HepG2 (cell line): Measurements from ENCODE around the gene NDUFAF8. TPM values are rescaled to one million over a fixed set of nuclear protein-coding genes. Genes with fewer than 3 reads are reported as not detected.
A peak's percentile ranks its signal among the peaks of the same experiment; 100 is the strongest.

Experiments used
- ARNTL ChIP-seq: sonication (generic); formaldehyde crosslinking; IDR thresholded peaks from 2 replicates; pipeline ENCODE4 v1.4.0; 2020; ENCODE audit warnings: mild to moderate bottlenecking, missing genetic modification reagents
- BHLHE40 ChIP-seq: IDR thresholded peaks from 2 replicates; pipeline ENCODE4 v1.6.1; 2011; ENCODE audit warnings: low read length, improper control_type of control experiment
- DR1 ChIP-seq: sonication (generic); formaldehyde crosslinking; IDR thresholded peaks from 2 replicates; pipeline ENCODE4 v1.8.0; 2021; ENCODE audit warnings: mild to moderate bottlenecking, missing genetic modification reagents, inconsistent platforms
- EP300 ChIP-seq, 3 experiments: sonication (generic) in 1 of 3; formaldehyde crosslinking in 1 of 3; IDR thresholded peaks; 2 replicates each; pipeline versions ENCODE4 v1.5.1 to v1.6.1; 2011 to 2020; ENCODE audit warnings: low read depth in 2 of 3, low read length in 2 of 3, borderline replicate concordance in 1 of 3, improper control_type of control experiment in 1 of 3, mild to moderate bottlenecking in 1 of 3, missing genetic modification reagents in 1 of 3, moderate library complexity in 1 of 3
- ESRRA ChIP-seq: sonication (generic); formaldehyde crosslinking; IDR thresholded peaks from 2 replicates; pipeline ENCODE4 v1.5.1; 2020; ENCODE audit warnings: mild to moderate bottlenecking, low read depth, missing genetic modification reagents
- FIP1L1 ChIP-seq: fragments of 200-400 bp; formaldehyde crosslinking; IDR thresholded peaks from 2 replicates; pipeline ENCODE4 v1.6.1; 2018; ENCODE audit warnings: low read depth, mild to moderate bottlenecking, low read length, moderate library complexity, borderline replicate concordance; ENCODE audit not compliant: insufficient read depth
- FOXK1 ChIP-seq: sonication (generic); formaldehyde crosslinking; IDR thresholded peaks from 2 replicates; pipeline ENCODE4 v1.4.0; 2020; ENCODE audit warnings: low read depth, missing genetic modification reagents, borderline replicate concordance
- GPBP1L1 ChIP-seq: sonication (generic); formaldehyde crosslinking; IDR thresholded peaks from 2 replicates; pipeline ENCODE4 v1.5.0; 2020; ENCODE audit warnings: mild to moderate bottlenecking, missing genetic modification reagents
- SP140L ChIP-seq: sonication (generic); formaldehyde crosslinking; IDR thresholded peaks from 2 replicates; pipeline ENCODE4 v1.4.0; 2020; ENCODE audit warnings: missing genetic modification reagents, borderline replicate concordance
- THRA ChIP-seq: sonication (generic); formaldehyde crosslinking; IDR thresholded peaks from 2 replicates; pipeline ENCODE4 v1.4.0; 2020; ENCODE audit warnings: missing genetic modification reagents, borderline replicate concordance
- ZBTB8A ChIP-seq: sonication (generic); formaldehyde crosslinking; IDR thresholded peaks from 2 replicates; pipeline ENCODE4 v1.4.0; 2020; ENCODE audit warnings: mild to moderate bottlenecking, low read depth, missing genetic modification reagents, borderline replicate concordance
- ZNF12 ChIP-seq: sonication (generic); formaldehyde crosslinking; IDR thresholded peaks from 2 replicates; pipeline ENCODE4 v1.5.0; 2020; ENCODE audit warnings: missing genetic modification reagents
- ZNF17 ChIP-seq: sonication (generic); formaldehyde crosslinking; IDR thresholded peaks from 2 replicates; pipeline ENCODE4 v1.5.0; 2020; ENCODE audit warnings: mild to moderate bottlenecking, missing genetic modification reagents
- ZNF350 ChIP-seq: sonication (generic); formaldehyde crosslinking; IDR thresholded peaks from 2 replicates; pipeline ENCODE4 v1.4.0; 2020; ENCODE audit warnings: mild to moderate bottlenecking, low read depth, missing genetic modification reagents, borderline replicate concordance
- ZNF547 ChIP-seq: sonication (generic); formaldehyde crosslinking; IDR thresholded peaks from 2 replicates; pipeline ENCODE4 v1.5.1; 2020; ENCODE audit warnings: mild to moderate bottlenecking, missing genetic modification reagents
- ZNF572 ChIP-seq: sonication (generic); formaldehyde crosslinking; IDR thresholded peaks from 2 replicates; pipeline ENCODE4 v1.5.1; 2020; ENCODE audit warnings: mild to moderate bottlenecking, missing genetic modification reagents
- ZNF709 ChIP-seq: sonication (generic); formaldehyde crosslinking; IDR thresholded peaks from 2 replicates; pipeline ENCODE4 v1.5.0; 2020; ENCODE audit warnings: mild to moderate bottlenecking, missing genetic modification reagents
- ZNF777 ChIP-seq: sonication (generic); formaldehyde crosslinking; IDR thresholded peaks from 2 replicates; pipeline ENCODE4 v1.4.0; 2020; ENCODE audit warnings: missing genetic modification reagents
- polyA plus RNA-seq, 8 experiments: library from polyadenylated mRNA; depleted of rRNA in 3 of 8; stranded (reverse) in 7 of 8; unstranded in 1 of 8; fragments of >200 nt; fragmentation: Illumina TruSeq in 4 of 8; extraction: Trizol in 4 of 8; gene quantifications; 2 replicates each; pipeline versions ENCODE4 v1.2.1 to v1.2.3, GENCODE V29; 2011 to 2016; ENCODE audit warnings: low read depth in 4 of 8, missing spikeins in 1 of 8, mixed read lengths in 1 of 8; ENCODE audit not compliant: insufficient read depth in 1 of 8
- total RNA-seq, 5 experiments: library from RNA; depleted of rRNA; stranded (reverse); fragments of >200 nt; fragmentation: Illumina TruSeq; extraction: Trizol; gene quantifications; 2 replicates each; pipeline ENCODE4 v1.2.3, GENCODE V29; 2016; ENCODE audit warnings: low read depth in 1 of 5
- TF ChIP-seq, protein P1 (sequence below): sonication (generic); formaldehyde crosslinking; IDR thresholded peaks from 2 replicates; pipeline ENCODE4 v1.4.0; 2020; ENCODE audit warnings: mild to moderate bottlenecking, missing genetic modification reagents
- TF ChIP-seq, protein P2 (sequence below): sonication (generic); formaldehyde crosslinking; IDR thresholded peaks from 2 replicates; pipeline ENCODE4 v1.9.0; 2022; ENCODE audit warnings: low read depth, missing genetic modification reagents
- TF ChIP-seq, protein P3 (sequence below): sonication (generic); formaldehyde crosslinking; IDR thresholded peaks from 2 replicates; pipeline ENCODE4 v1.9.0; 2022; ENCODE audit warnings: missing genetic modification reagents, mild to moderate bottlenecking, borderline replicate concordance

NDUFAF8 gene
- total and polyA plus RNA-seq, 2 of the 13 experiments (the other 11 are each of a cell fraction or from before 2014, with no cell fraction given), result 75.6 to 233 TPM

GRCh38 chr17:81239714-81240555 lies 817 bp downstream of the NDUFAF8 start (continued):
- TF ChIP-seq ESRRA (CRISPR knock-in tag) (no peak), ZNF12 (CRISPR knock-in tag) (no peak), ZNF547 (CRISPR knock-in tag) (no peak), ZNF572 (0 out of 2 replicates have a peak, but pooled peaks have one; percentile 61), ZNF17 (CRISPR knock-in tag) (0 out of 2 replicates have a peak, but pooled peaks have one; percentile 31), BHLHE40 (0 out of 2 replicates have a peak, but pooled peaks have one; percentile 16), ZNF350 (peak; percentile 13; the same call in 1 of the 2 replicates), GPBP1L1 (CRISPR knock-in tag) (no peak), THRA (CRISPR knock-in tag) (no peak), EP300 (IDR thresholded peaks at IDR 0.05; ENCODE audit: low read depth in 2 of 2, low read length in 2 of 2) (no peak), EP300 (CRISPR knock-in tag; IDR thresholded peaks at IDR 0.05; ENCODE audit: borderline replicate concordance) (no peak), SP140L (CRISPR knock-in tag) (no peak), ZNF709 (peak; percentile 48; the same call in 1 of the 2 replicates), DR1 (CRISPR knock-in tag) (no peak), FOXK1 (CRISPR knock-in tag) (no peak), ZNF777 (CRISPR knock-in tag) (no peak), ZBTB8A (CRISPR knock-in tag) (0 out of 2 replicates have a peak, but pooled peaks have one; percentile 61), FIP1L1 (no peak), ARNTL (peak; percentile 7; the same call in 1 of the 2 replicates)
- TF ChIP-seq, protein P1, sequence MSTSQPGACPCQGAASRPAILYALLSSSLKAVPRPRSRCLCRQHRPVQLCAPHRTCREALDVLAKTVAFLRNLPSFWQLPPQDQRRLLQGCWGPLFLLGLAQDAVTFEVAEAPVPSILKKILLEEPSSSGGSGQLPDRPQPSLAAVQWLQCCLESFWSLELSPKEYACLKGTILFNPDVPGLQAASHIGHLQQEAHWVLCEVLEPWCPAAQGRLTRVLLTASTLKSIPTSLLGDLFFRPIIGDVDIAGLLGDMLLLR (CRISPR knock-in tag), result no peak; the same call in 1 of the 2 replicates
- TF ChIP-seq, protein P2, sequence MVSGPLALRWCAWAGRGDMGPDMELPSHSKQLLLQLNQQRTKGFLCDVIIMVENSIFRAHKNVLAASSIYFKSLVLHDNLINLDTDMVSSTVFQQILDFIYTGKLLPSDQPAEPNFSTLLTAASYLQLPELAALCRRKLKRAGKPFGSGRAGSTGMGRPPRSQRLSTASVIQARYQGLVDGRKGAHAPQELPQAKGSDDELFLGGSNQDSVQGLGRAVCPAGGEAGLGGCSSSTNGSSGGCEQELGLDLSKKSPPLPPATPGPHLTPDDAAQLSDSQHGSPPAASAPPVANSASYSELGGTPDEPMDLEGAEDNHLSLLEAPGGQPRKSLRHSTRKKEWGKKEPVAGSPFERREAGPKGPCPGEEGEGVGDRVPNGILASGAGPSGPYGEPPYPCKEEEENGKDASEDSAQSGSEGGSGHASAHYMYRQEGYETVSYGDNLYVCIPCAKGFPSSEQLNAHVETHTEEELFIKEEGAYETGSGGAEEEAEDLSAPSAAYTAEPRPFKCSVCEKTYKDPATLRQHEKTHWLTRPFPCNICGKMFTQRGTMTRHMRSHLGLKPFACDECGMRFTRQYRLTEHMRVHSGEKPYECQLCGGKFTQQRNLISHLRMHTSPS, result peak; percentile 46; the same call in 1 of the 2 replicates
- TF ChIP-seq, protein P3, sequence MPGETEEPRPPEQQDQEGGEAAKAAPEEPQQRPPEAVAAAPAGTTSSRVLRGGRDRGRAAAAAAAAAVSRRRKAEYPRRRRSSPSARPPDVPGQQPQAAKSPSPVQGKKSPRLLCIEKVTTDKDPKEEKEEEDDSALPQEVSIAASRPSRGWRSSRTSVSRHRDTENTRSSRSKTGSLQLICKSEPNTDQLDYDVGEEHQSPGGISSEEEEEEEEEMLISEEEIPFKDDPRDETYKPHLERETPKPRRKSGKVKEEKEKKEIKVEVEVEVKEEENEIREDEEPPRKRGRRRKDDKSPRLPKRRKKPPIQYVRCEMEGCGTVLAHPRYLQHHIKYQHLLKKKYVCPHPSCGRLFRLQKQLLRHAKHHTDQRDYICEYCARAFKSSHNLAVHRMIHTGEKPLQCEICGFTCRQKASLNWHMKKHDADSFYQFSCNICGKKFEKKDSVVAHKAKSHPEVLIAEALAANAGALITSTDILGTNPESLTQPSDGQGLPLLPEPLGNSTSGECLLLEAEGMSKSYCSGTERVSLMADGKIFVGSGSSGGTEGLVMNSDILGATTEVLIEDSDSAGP (CRISPR knock-in tag), result peak; percentile 47; the same call in 1 of the 2 replicates
